Thoracic aorta (tissue), 2 donors: Measurements from ENCODE around the gene TSPYL2. TPM values are rescaled to one million over a fixed set of nuclear protein-coding genes. Genes with fewer than 3 reads are reported as not detected.

Experiments
- ATAC-seq: fragments of 150-250 bp; one replicate; pipeline ENCODE4 v1.8.0; 2017; ENCODE audit warnings: low read depth; ENCODE audit not compliant: insufficient number of reproducible peaks, low FRiP score
- DNase-seq: peaks from one replicate; pipeline ENCODE4 v3.0.0-alpha.2; 2020; ENCODE audit warnings: low spot score
- H3K27ac ChIP-seq, 2 donors: fragments of 200-600 bp; sonication (generic); 1 replicate in 1 of 2; 2 replicates in 1 of 2; pipeline ENCODE4 v1.5.1; 2016; ENCODE audit warnings: mild to moderate bottlenecking in 2 of 2, moderate library complexity in 2 of 2
- H3K27me3 ChIP-seq: fragments of 200-600 bp; sonication (generic); replicated peaks from 2 replicates; pipeline ENCODE4 v1.6.0; 2016; ENCODE audit warnings: mild to moderate bottlenecking; ENCODE audit not compliant: insufficient read depth
- H3K36me3 ChIP-seq: fragments of 200-600 bp; sonication (generic); one replicate; pipeline ENCODE4 v1.5.1; 2016
- H3K4me1 ChIP-seq, 2 donors: fragments of 200-600 bp; sonication (generic); 1 replicate in 1 of 2; 2 replicates in 1 of 2; pipeline versions ENCODE4 v1.5.1 to v1.6.0; 2016; ENCODE audit warnings: low read depth in 2 of 2, mild to moderate bottlenecking in 1 of 2; ENCODE audit not compliant: control insufficient read depth in 1 of 2
- H3K4me3 ChIP-seq: fragments of 200-600 bp; sonication (generic); 2 replicates; pipeline ENCODE4 v1.5.1; 2016; ENCODE audit warnings: mild to moderate bottlenecking
- H3K9me3 ChIP-seq: fragments of 200-600 bp; sonication (generic); 2 replicates; pipeline ENCODE4 v1.5.1; 2016
- CTCF ChIP-seq: fragments of 200-600 bp; sonication (generic); IDR thresholded peaks from one replicate; pipeline ENCODE4 v1.5.1; 2019; ENCODE audit warnings: antibody characterized with exemption
- total RNA-seq, 2 donors: library from RNA; depleted of rRNA; stranded (reverse); fragments of >200 nt; gene quantifications; one replicate each; pipeline versions ENCODE4 v1.1.0 to v1.2.3, GENCODE V29; 2016

TSPYL2 gene
- total RNA-seq, 2 donors from 2014 or later, result 83.0 to 117 TPM

- TF ChIP-seq CTCF, result no peak
- Histone ChIP-seq H3K4me1 (no peaks in the 10 kb centered on the region), H3K27me3 (no peaks in the 10 kb centered on the region), H3K27ac (no peak overlapping the region), H3K4me3 (no peak overlapping the region), H3K36me3 (no peaks in the 10 kb centered on the region), H3K9me3 (no peaks in the 10 kb centered on the region)
- no peak for DNase-seq
- ATAC-seq, result no peak
Observed at GRCh38 chrX:53128097-53128749, 46.1 kb downstream of the TSPYL2 start.

- no peak overlapping the region for H3K27ac ChIP-seq
- ATAC-seq (no peak), DNase-seq (no peak)
- H3K4me3 ChIP-seq, result no peak overlapping the region
- no peaks in the 10 kb centered on the region for H3K4me1 ChIP-seq
- H3K9me3 ChIP-seq, result no peaks in the 10 kb centered on the region
- no peaks in the 10 kb centered on the region for H3K27me3 ChIP-seq
- no peaks in the 10 kb centered on the region for H3K36me3 ChIP-seq
- TF ChIP-seq CTCF, result no peak
Observed at GRCh38 chrX:53133400-53133799, 51.2 kb downstream of the TSPYL2 start.

- DNase-seq, result no peak
- Histone ChIP-seq H3K36me3 (no peaks in the 10 kb centered on the region), H3K27me3 (no peaks in the 10 kb centered on the region), H3K4me1 (no peaks in the 10 kb centered on the region), H3K4me3 (no peak overlapping the region), H3K27ac (no peak overlapping the region), H3K9me3 (no peaks in the 10 kb centered on the region)
- no peak for TF ChIP-seq CTCF
- no peak for ATAC-seq
Observed at GRCh38 chrX:53135581-53135980, 53.4 kb downstream of the TSPYL2 start.

Other genes with a start within 250 kb of the TSPYL2 start
- not detected for gene XAGE3, start 214.3 kb upstream of the TSPYL2 start, total RNA-seq
- 10 to 100 TPM; 18.0 to 37.6 TPM for gene FAM156B, start 185.0 kb upstream of the TSPYL2 start, total RNA-seq
- gene FAM156A, start 123.8 kb upstream of the TSPYL2 start, total RNA-seq, result 10 to 100 TPM; 44.3 to 55.7 TPM
- 1 to 10 TPM; 2.3 to 2.7 TPM for gene GPR173, start 33.6 kb upstream of the TSPYL2 start, total RNA-seq
- 10 to 100 TPM; 25.9 to 28.6 TPM for gene KANTR, start 11.8 kb downstream of the TSPYL2 start, total RNA-seq
- 100 to 1,000 TPM in 1 of 2 donors, 10 to 100 TPM in 1; 57.4 to 101 TPM for gene KDM5C, start 142.8 kb downstream of the TSPYL2 start, total RNA-seq
- 10 to 100 TPM; 12.2 to 21.1 TPM for gene IQSEC2, start 199.2 kb downstream of the TSPYL2 start, total RNA-seq